GM19023 (cell line): ENCODE results near the gene ZNF791.
"Not testable (repeated sequence)": the region's sequence is repeated elsewhere in the genome, so short reads cannot be mapped to it uniquely, and the experiment has no call there.

ENCODE experiments used
- ATAC-seq: cut with Tn5 transposase; IDR thresholded peaks from one replicate; pipeline ENCODE4 v1.9.1; 2021; ENCODE audit warnings: mild to moderate bottlenecking, moderate library complexity; ENCODE audit not compliant: unreplicated experiment

Gene ZNF791

GRCh38 chr19:12610540-12611360, at the start of gene ZNF791, which contains the start of gene ZNF490:
Gene ZNF791 (plus strand): TSS chr19:12610920. CDS start chr19:12611080, 160 bp downstream.
Gene ZNF490 (minus strand): TSS chr19:12610813. CDS start chr19:12610680, 133 bp downstream.
- ATAC-seq, result peak; percentile 77

- ATAC-seq, result no peak
Observed at GRCh38 chr19:12564016-12564664, 46.6 kb upstream of the ZNF791 start.

- ATAC-seq, result not testable (repeated sequence)
Observed at GRCh38 chr19:12566380-12566779, 44.3 kb upstream of the ZNF791 start.

- ATAC-seq, result no peak
Observed at GRCh38 chr19:12567951-12568350, 42.8 kb upstream of the ZNF791 start.

GRCh38 chr19:12574036-12574435, 36.7 kb upstream of the ZNF791 start:
- ATAC-seq, result no peak

GRCh38 chr19:12578641-12579040, 32.1 kb upstream of the ZNF791 start:
- no peak for ATAC-seq

- no peak for ATAC-seq
Observed at GRCh38 chr19:12580180-12580694, 30.5 kb upstream of the ZNF791 start.

GRCh38 chr19:12581100-12581499, 29.6 kb upstream of the ZNF791 start:
- ATAC-seq, result no peak

- ATAC-seq, result no peak
Observed at GRCh38 chr19:12596485-12596884, 14.2 kb upstream of the ZNF791 start.

GRCh38 chr19:12596927-12597548, 13.7 kb upstream of the ZNF791 start:
- ATAC-seq, result no peak

GRCh38 chr19:12597594-12597993, 13.1 kb upstream of the ZNF791 start:
- ATAC-seq, result no peak

- peak; percentile 66 for ATAC-seq
Observed at GRCh38 chr19:12603714-12604113, 7.0 kb upstream of the ZNF791 start.

GRCh38 chr19:12606796-12607195, 3.9 kb upstream of the ZNF791 start:
- no peak for ATAC-seq

GRCh38 chr19:12607631-12608030, 3.1 kb upstream of the ZNF791 start:
- no peak for ATAC-seq

GRCh38 chr19:12611361-12611699, 610 bp downstream of the ZNF791 start:
- no peak for ATAC-seq

- ATAC-seq, result no peak
Observed at GRCh38 chr19:12617646-12618045, 6.9 kb downstream of the ZNF791 start.

- ATAC-seq, result not testable (repeated sequence)
Observed at GRCh38 chr19:12621253-12622024, 10.7 kb downstream of the ZNF791 start.

- no peak for ATAC-seq
Observed at GRCh38 chr19:12623361-12624031, 12.8 kb downstream of the ZNF791 start.

GRCh38 chr19:12626958-12627357, 16.2 kb downstream of the ZNF791 start:
- ATAC-seq, result no peak
